IMR-90 (cell line): ENCODE measurements around the gene TNS1. TPM values are rescaled to one million over a fixed set of nuclear protein-coding genes. Genes with fewer than 3 reads are reported as not detected.

Experiments
- ATAC-seq: fragments of 200-7000 bp; cut with Tn5 transposase; 2 replicates; pipeline ENCODE4 v1.9.1; 2020; ENCODE audit warnings: low read depth, mild to moderate bottlenecking, moderate library complexity
- BruUV-seq: library from RNA; stranded (reverse); fragments of 400-500 nt; replicated peaks from 2 replicates; lab custom pipeline; 2021; lab: Mats Ljungman, UMichigan
- CTCF ChIA-PET: fragments of 300-600 bp; formaldehyde crosslinking; extraction: SDS; loops from one replicate; lab custom pipeline; 2021; ENCODE audit warnings: antibody characterized with exemption; lab: Yijun Ruan, JAX
- POLR2A ChIA-PET: fragments of 300-600 bp; sonication (Branson Sonifier 250); formaldehyde crosslinking; loops from one replicate; lab custom pipeline; 2022; ENCODE audit warnings: antibody characterized with exemption; ENCODE audit not compliant: unreplicated experiment; lab: Charles Lee
- DNase-seq: peaks from one replicate; pipeline ENCODE4 v3.0.0; 2013
- H2AFZ ChIP-seq: replicated peaks from 2 replicates; pipeline ENCODE3; 2013; ENCODE audit warnings: low read length, mild to moderate bottlenecking; ENCODE audit not compliant: poor library complexity
- H2AK5ac ChIP-seq: 2 replicates; pipeline ENCODE4 v1.6.1; 2013; ENCODE audit warnings: low read depth, low read length, inconsistent platforms
- H2AK9ac ChIP-seq: replicated peaks from 2 replicates; pipeline ENCODE3; 2013; ENCODE audit warnings: mild to moderate bottlenecking, low read depth, low read length, moderate library complexity; ENCODE audit not compliant: poor library complexity
- H2BK120ac ChIP-seq: 2 replicates; pipeline ENCODE4 v1.6.1; 2013; ENCODE audit warnings: low read depth, low read length, inconsistent platforms
- H2BK15ac ChIP-seq: 3 replicates; pipeline ENCODE4 v1.6.1; 2013; ENCODE audit warnings: low read depth, low read length, inconsistent platforms
- H2BK20ac ChIP-seq: 2 replicates; pipeline ENCODE4 v1.6.1; 2013; ENCODE audit warnings: low read depth, mild to moderate bottlenecking, inconsistent platforms, low read length, moderate library complexity
- H2BK5ac ChIP-seq: 2 replicates; pipeline ENCODE4 v1.6.1; 2013; ENCODE audit warnings: mild to moderate bottlenecking, low read depth, low read length, inconsistent platforms; ENCODE audit not compliant: poor library complexity, severe bottlenecking
- H3K14ac ChIP-seq: replicated peaks from 2 replicates; pipeline ENCODE4 v1.6.1; 2013; ENCODE audit warnings: low read depth, low read length, inconsistent platforms
- H3K18ac ChIP-seq: 2 replicates; pipeline ENCODE4 v1.6.1; 2013; ENCODE audit warnings: low read depth, low read length, control low read depth
- H3K23ac ChIP-seq: 2 replicates; pipeline ENCODE4 v1.6.1; 2013; ENCODE audit warnings: low read depth, low read length, inconsistent platforms
- H3K27ac ChIP-seq: 2 replicates; pipeline ENCODE4 v1.5.1; 2013; ENCODE audit warnings: mild to moderate bottlenecking, control low read depth, low read length; ENCODE audit not compliant: insufficient read depth
- H3K27me3 ChIP-seq: 2 replicates; pipeline ENCODE4 v1.6.1; 2013; ENCODE audit warnings: low read length; ENCODE audit not compliant: control insufficient read depth, insufficient read depth
- H3K36me3 ChIP-seq: 2 replicates; pipeline ENCODE4 v1.6.1; 2013; ENCODE audit warnings: low read length, mixed read lengths; ENCODE audit not compliant: control insufficient read depth, insufficient read depth
- H3K4ac ChIP-seq: 2 replicates; pipeline ENCODE4 v1.6.1; 2013; ENCODE audit warnings: low read depth, low read length, inconsistent platforms
- H3K4me1 ChIP-seq: 2 replicates; pipeline ENCODE4 v1.6.1; 2013; ENCODE audit warnings: low read length, mixed read lengths; ENCODE audit not compliant: control insufficient read depth, insufficient read depth
- H3K4me2 ChIP-seq: 2 replicates; pipeline ENCODE4 v1.6.1; 2013; ENCODE audit warnings: low read depth, mild to moderate bottlenecking, control low read depth, low read length, moderate library complexity
- H3K4me3 ChIP-seq: 2 replicates; pipeline ENCODE4 v1.5.1; 2013; ENCODE audit warnings: low read depth, mild to moderate bottlenecking, control low read depth, low read length, moderate library complexity; ENCODE audit not compliant: insufficient read depth
- H3K56ac ChIP-seq: 2 replicates; pipeline ENCODE4 v1.6.1; 2013; ENCODE audit warnings: low read length, inconsistent platforms; ENCODE audit not compliant: insufficient read depth; ENCODE audit errors: extremely low read depth
- H3K79me1 ChIP-seq, 2 experiments: 2 replicates each; pipeline ENCODE4 v1.6.1; 2013; ENCODE audit warnings: low read length in 2 of 2, inconsistent platforms in 1 of 2, low read depth in 1 of 2
- H3K9ac ChIP-seq: 2 replicates; pipeline ENCODE4 v1.6.1; 2013; ENCODE audit warnings: low read depth, low read length, control low read depth
- H3K9me1 ChIP-seq: 2 replicates; pipeline ENCODE4 v1.6.1; 2013; ENCODE audit warnings: low read length, inconsistent platforms; ENCODE audit not compliant: insufficient read depth
- H3K9me3 ChIP-seq: 2 replicates; pipeline ENCODE4 v1.6.1; 2013; ENCODE audit warnings: low read length; ENCODE audit not compliant: control insufficient read depth, insufficient read depth
- H4K20me1 ChIP-seq: 2 replicates; pipeline ENCODE4 v1.6.1; 2013; ENCODE audit warnings: low read length, inconsistent platforms; ENCODE audit not compliant: insufficient read depth
- H4K5ac ChIP-seq: 2 replicates; pipeline ENCODE4 v1.6.1; 2013; ENCODE audit warnings: mild to moderate bottlenecking, low read depth, low read length, control low read depth
- H4K8ac ChIP-seq, 2 experiments: 2 replicates each; pipeline ENCODE4 v1.6.1; 2013; ENCODE audit warnings: low read depth in 2 of 2, low read length in 2 of 2, control low read depth in 1 of 2, inconsistent platforms in 1 of 2
- H4K91ac ChIP-seq: 2 replicates; pipeline ENCODE4 v1.6.1; 2013; ENCODE audit warnings: low read depth, low read length, inconsistent platforms; ENCODE audit not compliant: insufficient read depth
- BHLHE40 ChIP-seq: fragments of 150-350 bp; IDR thresholded peaks from 2 replicates; pipeline ENCODE4 v1.6.1; 2016; ENCODE audit warnings: mild to moderate bottlenecking, low read depth, low read length
- CEBPB ChIP-seq: IDR thresholded peaks from 2 replicates; pipeline ENCODE4 v1.6.1; 2012; ENCODE audit warnings: low read depth, low read length, improper control_type of control experiment
- CHD1 ChIP-seq: IDR thresholded peaks from 2 replicates; pipeline ENCODE4 v1.6.1; 2012; ENCODE audit warnings: low read depth, low read length, improper control_type of control experiment
- FOS ChIP-seq: fragments of 150-350 bp; IDR thresholded peaks from 2 replicates; pipeline ENCODE4 v1.6.1; 2016; ENCODE audit warnings: low read depth, low read length
- MAFK ChIP-seq: IDR thresholded peaks from 2 replicates; pipeline ENCODE4 v1.6.1; 2012; ENCODE audit warnings: low read depth, low read length, improper control_type of control experiment
- MXI1 ChIP-seq: IDR thresholded peaks from 2 replicates; pipeline ENCODE4 v1.6.1; 2012; ENCODE audit warnings: low read depth, mild to moderate bottlenecking, low read length, moderate library complexity, borderline replicate concordance
- NFE2L2 ChIP-seq: fragments of 150-350 bp; IDR thresholded peaks from 2 replicates; pipeline ENCODE4 v1.6.1; 2016; ENCODE audit warnings: low read depth, mild to moderate bottlenecking, low read length
- RAD21 ChIP-seq: IDR thresholded peaks from 2 replicates; pipeline ENCODE4 v1.6.1; 2012; ENCODE audit warnings: low read length, improper control_type of control experiment
- RFX5 ChIP-seq: IDR thresholded peaks from 2 replicates; pipeline ENCODE4 v1.8.0; 2012; ENCODE audit warnings: low read depth, mild to moderate bottlenecking, low read length, moderate library complexity
- SMC3 ChIP-seq: fragments of 150-350 bp; IDR thresholded peaks from 2 replicates; pipeline ENCODE4 v1.6.1; 2016; ENCODE audit warnings: low read depth, mild to moderate bottlenecking, antibody characterized with exemption, low read length, moderate library complexity
- dilution Hi-C: fragments of 300-500 bp; cut with HindIII; formaldehyde crosslinking; loops from one replicate; pipeline ENCODE4 v1.14.3; 2018; ENCODE audit warnings: low sequenced_read_pairs; ENCODE audit not compliant: unreplicated experiment
- in situ Hi-C: fragments of 300-500 bp; cut with MboI; formaldehyde crosslinking; loops from 3 replicates; pipeline ENCODE4 v1.14.3; 2019; ENCODE audit warnings: low sequenced_read_pairs, inconsistent platforms, mixed read lengths
- intact Hi-C: fragments of 100-400 bp; cut with micrococcal nuclease; formaldehyde crosslinking; loops from 2 replicates; pipeline ENCODE4 v1.10.0; 2022
- polyA plus RNA-seq, 3 experiments: library from polyadenylated mRNA; depleted of rRNA; stranded (reverse); fragments of >200 nt; gene quantifications; 2 replicates each; pipeline ENCODE4 v1.2.3, GENCODE V29; 2012; ENCODE audit warnings: low replicate concordance in 1 of 3
- total RNA-seq: library from RNA; depleted of rRNA; stranded (reverse); fragments of >200 nt; gene quantifications from 2 replicates; pipeline ENCODE4 v1.2.3, GENCODE V29; 2012

TNS1 gene
- total and polyA plus RNA-seq, 2 of the 4 experiments (the other 2 are of a cell fraction), result 41.1 to 45.2 TPM

DNA sequence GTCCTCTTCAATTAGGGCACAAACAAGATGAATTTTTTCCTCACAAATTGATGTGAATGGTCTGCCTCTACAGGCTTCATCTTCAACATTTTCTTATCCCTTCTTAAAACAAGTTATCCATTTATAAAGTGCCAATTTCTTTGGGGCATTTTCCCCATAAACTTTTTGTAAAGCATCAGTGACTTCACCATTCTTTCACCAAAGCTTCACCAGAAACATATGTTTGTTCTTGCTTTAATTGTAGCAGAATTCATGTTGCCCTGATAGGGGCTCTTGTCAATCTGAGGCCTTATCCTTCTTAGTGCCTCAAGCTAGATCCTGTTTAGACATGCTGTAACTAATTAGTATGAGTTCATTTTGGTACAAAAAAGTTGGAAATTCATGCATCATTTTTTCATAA is 226.2 kb downstream of the TNS1 start:
- in situ Hi-C loops, result no loop called here
- DNase-seq, result no peak

More for the DNA sequence above, 226.2 kb downstream of the TNS1 start:
- Histone ChIP-seq H2BK5ac (no peak overlapping the region), H3K9me3 (no peaks in the 10 kb centered on the region), H2BK120ac (no peak overlapping the region), H4K20me1 (no peaks in the 10 kb centered on the region), H3K9ac (no peak overlapping the region), H2AFZ (no peak overlapping the region), H3K23ac (no peak overlapping the region), H2BK15ac (no peak overlapping the region), H3K4me1 (peaks cover 3% of the 10 kb centered on the region; the same call in 1 of the 2 replicates), H3K27me3 (no peaks in the 10 kb centered on the region), H2AK9ac (no peak overlapping the region), H3K4ac (no peak overlapping the region), H4K5ac (no peak overlapping the region), H4K91ac (no peak overlapping the region), H3K27ac (no peak overlapping the region), H3K79me1 (peaks cover 0 to 2% of the 10 kb centered on the region in 2 experiments; a peak in 1 of 4 replicates), H2AK5ac (no peak overlapping the region), H3K4me2 (no peak overlapping the region), H3K9me1 (no peaks in the 10 kb centered on the region; the same call in 1 of the 2 replicates), H3K14ac (no peak overlapping the region), H3K36me3 (no peaks in the 10 kb centered on the region; the same call in 1 of the 2 replicates), H3K4me3 (no peak overlapping the region), H2BK20ac (no peak overlapping the region), H4K8ac (no peak overlapping the region), H3K56ac (no peak overlapping the region), H3K18ac (no peak overlapping the region)
- POLR2A ChIA-PET, result no interaction called here
- intact Hi-C loops (no loop called here), dilution Hi-C loops (no loop called here)
- BruUV-seq, result no TSS peak
- CTCF ChIA-PET, result interaction anchor here (0.8 to 1.6 kb wide), 2 partner anchors 9 to 13 kb away, joined by 3 to 6 read pairs; no protein-coding TSS in a partner anchor
- ATAC-seq, result no peak
- TF ChIP-seq BHLHE40 (no peak), FOS (no peak), MAFK (no peak), NFE2L2 (no peak), MXI1 (no peak), RFX5 (no peak), CEBPB (no peak), RAD21 (no peak), SMC3 (no peak), CHD1 (no peak)
